HepG2 (cell line): ENCODE data around the gene EPB41L2. TPM values are rescaled to one million over a fixed set of nuclear protein-coding genes. Genes with fewer than 3 reads are reported as not detected.

Experiments
- ARHGAP35 ChIP-seq: sonication (generic); formaldehyde crosslinking; IDR thresholded peaks from 2 replicates; pipeline ENCODE4 v1.9.0; 2022; ENCODE audit warnings: mild to moderate bottlenecking, inconsistent platforms, moderate library complexity, missing genetic modification reagents, borderline replicate concordance
- HMG20B ChIP-seq: conservative IDR thresholded peaks from 2 replicates; pipeline ENCODE4 v1.6.1; 2016; ENCODE audit warnings: missing genetic modification reagents, missing compliant biosample characterization
- MATR3 ChIP-seq: sonication (generic); formaldehyde crosslinking; IDR thresholded peaks from 2 replicates; pipeline ENCODE4 v1.4.0; 2020; ENCODE audit warnings: missing genetic modification reagents
- NAIF1 ChIP-seq: sonication (generic); formaldehyde crosslinking; IDR thresholded peaks from 2 replicates; pipeline ENCODE4 v1.5.0; 2020; ENCODE audit warnings: mild to moderate bottlenecking, missing genetic modification reagents, borderline replicate concordance
- POLR2AphosphoS5 ChIP-seq: IDR thresholded peaks from 2 replicates; pipeline ENCODE4 v1.6.1; 2012; ENCODE audit warnings: low read depth, low read length
- RAD51 ChIP-seq: fragments of 450-650 bp; IDR thresholded peaks from 2 replicates; pipeline ENCODE4 v1.6.1; 2016; ENCODE audit warnings: borderline replicate concordance
- RFX1 ChIP-seq: fragments of 450-650 bp; IDR thresholded peaks from 2 replicates; pipeline ENCODE4 v1.6.1; 2017
- THYN1 ChIP-seq: sonication (generic); formaldehyde crosslinking; IDR thresholded peaks from 2 replicates; pipeline ENCODE4 v1.8.1; 2023; ENCODE audit warnings: low read depth, mild to moderate bottlenecking, moderate library complexity, missing genetic modification reagents, borderline replicate concordance
- ZFP36 ChIP-seq: fragments of 150-350 bp; IDR thresholded peaks from 2 replicates; pipeline ENCODE4 v1.6.1; 2018; ENCODE audit warnings: borderline replicate concordance, low read length, low read depth; ENCODE audit not compliant: partially characterized antibody
- ZFP82 ChIP-seq: sonication (generic); formaldehyde crosslinking; IDR thresholded peaks from 2 replicates; pipeline ENCODE4 v1.5.1; 2020; ENCODE audit warnings: mild to moderate bottlenecking, missing genetic modification reagents, borderline replicate concordance
- ZNF253 ChIP-seq: sonication (generic); formaldehyde crosslinking; IDR thresholded peaks from 2 replicates; pipeline ENCODE4 v1.8.0; 2022; ENCODE audit warnings: mild to moderate bottlenecking, missing genetic modification reagents, borderline replicate concordance
- ZNF274 ChIP-seq: sonication (generic); formaldehyde crosslinking; IDR thresholded peaks from 2 replicates; pipeline ENCODE4 v1.5.1; 2020; ENCODE audit warnings: mild to moderate bottlenecking, missing genetic modification reagents
- ZNF484 ChIP-seq: sonication (generic); formaldehyde crosslinking; IDR thresholded peaks from 2 replicates; pipeline ENCODE4 v1.5.1; 2020; ENCODE audit warnings: mild to moderate bottlenecking, low read depth, missing genetic modification reagents, borderline replicate concordance
- ZNF547 ChIP-seq: sonication (generic); formaldehyde crosslinking; IDR thresholded peaks from 2 replicates; pipeline ENCODE4 v1.5.1; 2020; ENCODE audit warnings: mild to moderate bottlenecking, missing genetic modification reagents
- ZNF709 ChIP-seq: sonication (generic); formaldehyde crosslinking; IDR thresholded peaks from 2 replicates; pipeline ENCODE4 v1.5.0; 2020; ENCODE audit warnings: mild to moderate bottlenecking, missing genetic modification reagents
- ZNF737 ChIP-seq: sonication (generic); formaldehyde crosslinking; IDR thresholded peaks from 2 replicates; pipeline ENCODE4 v1.5.0; 2020; ENCODE audit warnings: missing genetic modification reagents, mild to moderate bottlenecking, borderline replicate concordance
- ZSCAN21 ChIP-seq: sonication (generic); formaldehyde crosslinking; IDR thresholded peaks from 2 replicates; pipeline ENCODE4 v1.8.0; 2022; ENCODE audit warnings: mild to moderate bottlenecking, missing genetic modification reagents, moderate library complexity, borderline replicate concordance
- polyA plus RNA-seq, 8 experiments: library from polyadenylated mRNA; depleted of rRNA in 3 of 8; stranded (reverse) in 7 of 8; unstranded in 1 of 8; fragments of >200 nt; fragmentation: Illumina TruSeq in 4 of 8; extraction: Trizol in 4 of 8; gene quantifications; 2 replicates each; pipeline versions ENCODE4 v1.2.1 to v1.2.3, GENCODE V29; 2011 to 2016; ENCODE audit warnings: low read depth in 4 of 8, missing spikeins in 1 of 8, mixed read lengths in 1 of 8; ENCODE audit not compliant: insufficient read depth in 1 of 8
- total RNA-seq, 5 experiments: library from RNA; depleted of rRNA; stranded (reverse); fragments of >200 nt; fragmentation: Illumina TruSeq; extraction: Trizol; gene quantifications; 2 replicates each; pipeline ENCODE4 v1.2.3, GENCODE V29; 2016; ENCODE audit warnings: low read depth in 1 of 5
- TF ChIP-seq, protein P1 (sequence below): sonication (generic); formaldehyde crosslinking; conservative IDR thresholded peaks from 2 replicates; pipeline ENCODE4 v1.4.0; 2020; ENCODE audit warnings: mild to moderate bottlenecking, missing genetic modification reagents, moderate library complexity
- TF ChIP-seq, protein P2 (sequence below): sonication (generic); formaldehyde crosslinking; IDR thresholded peaks from 2 replicates; pipeline ENCODE4 v1.5.1; 2020; ENCODE audit warnings: mild to moderate bottlenecking, moderate library complexity, missing genetic modification reagents
- TF ChIP-seq, protein P3 (sequence below): sonication (generic); formaldehyde crosslinking; IDR thresholded peaks from 2 replicates; pipeline ENCODE4 v1.4.0; 2020; ENCODE audit warnings: missing genetic modification reagents
- TF ChIP-seq, protein P4 (sequence below), 2 experiments: fragments of 450-650 bp in 1 of 2; sonication (generic) in 1 of 2; formaldehyde crosslinking; IDR thresholded peaks; 2 replicates each; pipeline versions ENCODE4 v1.5.0 to v1.8.0; 2020 to 2022; ENCODE audit warnings: mild to moderate bottlenecking in 1 of 2, missing genetic modification reagents in 1 of 2

EPB41L2 gene
- total and polyA plus RNA-seq, 2 of the 13 experiments (the other 11 are each of a cell fraction or from before 2014, with no cell fraction given): 41.7 to 56.4 TPM

DNA sequence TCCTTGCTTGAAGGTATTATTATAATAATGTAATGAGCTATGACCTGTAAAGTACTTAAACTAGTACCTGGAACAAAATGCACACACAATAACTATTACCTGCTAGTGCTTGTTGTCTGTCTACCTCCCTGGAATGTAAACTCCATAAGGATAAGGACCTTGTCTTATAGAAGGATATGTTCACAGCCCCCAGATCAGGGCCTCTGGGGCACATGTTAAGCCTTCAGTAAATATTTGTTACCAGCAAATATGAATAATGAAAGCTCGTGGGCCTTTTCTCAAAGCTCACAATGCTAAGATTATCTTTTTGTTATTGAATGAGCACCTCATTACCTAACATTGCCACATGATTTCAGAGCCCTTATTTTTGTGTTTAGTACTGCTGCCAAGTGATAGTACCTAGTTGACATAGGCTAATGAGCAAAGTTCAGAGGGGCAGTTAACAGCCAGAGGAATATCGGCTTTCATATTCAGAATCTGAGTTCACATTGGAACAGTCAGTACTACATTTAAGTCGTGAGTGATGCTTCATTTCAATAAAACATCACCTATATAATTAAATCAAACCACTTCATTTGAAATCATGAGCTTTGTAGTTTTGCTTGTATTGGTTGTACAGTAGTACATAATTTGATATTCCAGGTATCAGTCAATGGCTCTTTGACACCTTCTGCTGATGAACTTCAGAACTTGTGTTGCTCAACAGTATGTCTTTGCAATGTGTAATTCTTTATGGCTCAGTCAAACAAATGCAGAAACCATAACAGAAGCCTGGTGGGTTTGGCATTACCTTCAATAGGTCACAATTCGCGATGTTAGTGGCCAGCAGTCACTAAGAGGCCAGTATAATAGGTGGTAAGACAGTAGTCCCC, 247.6 kb downstream of the EPB41L2 start (continued):
- TF ChIP-seq, protein P1, sequence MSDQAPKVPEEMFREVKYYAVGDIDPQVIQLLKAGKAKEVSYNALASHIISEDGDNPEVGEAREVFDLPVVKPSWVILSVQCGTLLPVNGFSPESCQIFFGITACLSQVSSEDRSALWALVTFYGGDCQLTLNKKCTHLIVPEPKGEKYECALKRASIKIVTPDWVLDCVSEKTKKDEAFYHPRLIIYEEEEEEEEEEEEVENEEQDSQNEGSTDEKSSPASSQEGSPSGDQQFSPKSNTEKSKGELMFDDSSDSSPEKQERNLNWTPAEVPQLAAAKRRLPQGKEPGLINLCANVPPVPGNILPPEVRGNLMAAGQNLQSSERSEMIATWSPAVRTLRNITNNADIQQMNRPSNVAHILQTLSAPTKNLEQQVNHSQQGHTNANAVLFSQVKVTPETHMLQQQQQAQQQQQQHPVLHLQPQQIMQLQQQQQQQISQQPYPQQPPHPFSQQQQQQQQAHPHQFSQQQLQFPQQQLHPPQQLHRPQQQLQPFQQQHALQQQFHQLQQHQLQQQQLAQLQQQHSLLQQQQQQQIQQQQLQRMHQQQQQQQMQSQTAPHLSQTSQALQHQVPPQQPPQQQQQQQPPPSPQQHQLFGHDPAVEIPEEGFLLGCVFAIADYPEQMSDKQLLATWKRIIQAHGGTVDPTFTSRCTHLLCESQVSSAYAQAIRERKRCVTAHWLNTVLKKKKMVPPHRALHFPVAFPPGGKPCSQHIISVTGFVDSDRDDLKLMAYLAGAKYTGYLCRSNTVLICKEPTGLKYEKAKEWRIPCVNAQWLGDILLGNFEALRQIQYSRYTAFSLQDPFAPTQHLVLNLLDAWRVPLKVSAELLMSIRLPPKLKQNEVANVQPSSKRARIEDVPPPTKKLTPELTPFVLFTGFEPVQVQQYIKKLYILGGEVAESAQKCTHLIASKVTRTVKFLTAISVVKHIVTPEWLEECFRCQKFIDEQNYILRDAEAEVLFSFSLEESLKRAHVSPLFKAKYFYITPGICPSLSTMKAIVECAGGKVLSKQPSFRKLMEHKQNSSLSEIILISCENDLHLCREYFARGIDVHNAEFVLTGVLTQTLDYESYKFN (CRISPR knock-in tag): peak; percentile 98
- TF ChIP-seq, protein P2, sequence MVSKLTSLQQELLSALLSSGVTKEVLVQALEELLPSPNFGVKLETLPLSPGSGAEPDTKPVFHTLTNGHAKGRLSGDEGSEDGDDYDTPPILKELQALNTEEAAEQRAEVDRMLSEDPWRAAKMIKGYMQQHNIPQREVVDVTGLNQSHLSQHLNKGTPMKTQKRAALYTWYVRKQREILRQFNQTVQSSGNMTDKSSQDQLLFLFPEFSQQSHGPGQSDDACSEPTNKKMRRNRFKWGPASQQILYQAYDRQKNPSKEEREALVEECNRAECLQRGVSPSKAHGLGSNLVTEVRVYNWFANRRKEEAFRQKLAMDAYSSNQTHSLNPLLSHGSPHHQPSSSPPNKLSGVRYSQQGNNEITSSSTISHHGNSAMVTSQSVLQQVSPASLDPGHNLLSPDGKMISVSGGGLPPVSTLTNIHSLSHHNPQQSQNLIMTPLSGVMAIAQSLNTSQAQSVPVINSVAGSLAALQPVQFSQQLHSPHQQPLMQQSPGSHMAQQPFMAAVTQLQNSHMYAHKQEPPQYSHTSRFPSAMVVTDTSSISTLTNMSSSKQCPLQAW: no peak
- peak; percentile 81 for TF ChIP-seq RFX1
- peak; percentile 100 for TF ChIP-seq ZSCAN21 (CRISPR knock-in tag)
- TF ChIP-seq, protein P3, sequence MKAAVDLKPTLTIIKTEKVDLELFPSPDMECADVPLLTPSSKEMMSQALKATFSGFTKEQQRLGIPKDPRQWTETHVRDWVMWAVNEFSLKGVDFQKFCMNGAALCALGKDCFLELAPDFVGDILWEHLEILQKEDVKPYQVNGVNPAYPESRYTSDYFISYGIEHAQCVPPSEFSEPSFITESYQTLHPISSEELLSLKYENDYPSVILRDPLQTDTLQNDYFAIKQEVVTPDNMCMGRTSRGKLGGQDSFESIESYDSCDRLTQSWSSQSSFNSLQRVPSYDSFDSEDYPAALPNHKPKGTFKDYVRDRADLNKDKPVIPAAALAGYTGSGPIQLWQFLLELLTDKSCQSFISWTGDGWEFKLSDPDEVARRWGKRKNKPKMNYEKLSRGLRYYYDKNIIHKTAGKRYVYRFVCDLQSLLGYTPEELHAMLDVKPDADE (CRISPR knock-in tag): no peak
- no peak for TF ChIP-seq ZNF274 (CRISPR knock-in tag)
- peak; percentile 21; the same call in 1 of the 2 replicates for TF ChIP-seq POLR2AphosphoS5
- 0 out of 2 replicates have a peak, but pooled peaks have one; percentile 73 for TF ChIP-seq THYN1
- no peak for TF ChIP-seq ZNF737 (CRISPR knock-in tag)
- TF ChIP-seq ZFP36: peak; percentile 56
- TF ChIP-seq ZNF484: no peak
- 0 out of 2 replicates have a peak, but pooled peaks have one; percentile 46 for TF ChIP-seq ZNF709 (CRISPR knock-in tag)
- no peak for TF ChIP-seq MATR3 (CRISPR knock-in tag)
- TF ChIP-seq RAD51: peak; percentile 16; the same call in 1 of the 2 replicates
- no peak for TF ChIP-seq NAIF1 (CRISPR knock-in tag)
- TF ChIP-seq ZNF253: no peak
- TF ChIP-seq, protein P4, sequence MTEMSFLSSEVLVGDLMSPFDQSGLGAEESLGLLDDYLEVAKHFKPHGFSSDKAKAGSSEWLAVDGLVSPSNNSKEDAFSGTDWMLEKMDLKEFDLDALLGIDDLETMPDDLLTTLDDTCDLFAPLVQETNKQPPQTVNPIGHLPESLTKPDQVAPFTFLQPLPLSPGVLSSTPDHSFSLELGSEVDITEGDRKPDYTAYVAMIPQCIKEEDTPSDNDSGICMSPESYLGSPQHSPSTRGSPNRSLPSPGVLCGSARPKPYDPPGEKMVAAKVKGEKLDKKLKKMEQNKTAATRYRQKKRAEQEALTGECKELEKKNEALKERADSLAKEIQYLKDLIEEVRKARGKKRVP (CRISPR knock-in tag; IDR thresholded peaks at IDR 0.05): peak in 1 of 2 experiments; percentile 92; a peak in 2 of 4 replicates
- TF ChIP-seq HMG20B: peak; percentile 91
- peak; percentile 38; the same call in 1 of the 2 replicates for TF ChIP-seq ZNF547 (CRISPR knock-in tag)
- TF ChIP-seq ARHGAP35 (CRISPR knock-in tag): no peak
- TF ChIP-seq ZFP82 (CRISPR knock-in tag): 0 out of 2 replicates have a peak, but pooled peaks have one; percentile 65
